Measurements from ENCODE around the gene PPRC1. TPM values are rescaled to one million over a fixed set of nuclear protein-coding genes. Genes with fewer than 3 reads are reported as not detected.

Gene PPRC1
- total and polyA plus RNA-seq, 2 experiments from 2014 or later = 43.2 to 67.5 TPM

DNA sequence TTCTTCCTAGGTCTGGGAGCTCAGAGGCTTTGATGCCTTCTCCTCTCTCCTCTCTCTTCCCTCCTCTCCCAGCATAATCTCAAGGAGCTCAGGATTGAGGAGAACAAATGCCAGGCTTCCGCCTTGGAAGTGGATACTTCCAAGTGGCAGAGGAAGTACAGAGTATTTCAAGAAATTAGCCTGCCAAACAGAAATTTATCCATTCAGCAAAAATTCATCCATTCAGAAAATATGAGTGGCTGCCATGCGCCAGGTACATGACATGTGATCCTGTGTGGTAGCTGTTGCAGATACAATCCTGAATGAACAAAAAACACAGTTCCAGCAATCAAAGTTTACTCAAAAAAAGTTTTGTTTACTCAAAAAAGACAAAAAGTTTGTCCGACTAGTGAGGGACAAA, 37.8 kb downstream of the PPRC1 start:
- ATAC-seq = no peak
- DNase-seq (ENCODE audit: low spot score) = no peak
- Histone ChIP-seq H3K36me3 (ENCODE audit: insufficient read depth) (no peaks in the 10 kb centered on the region), H3K9me2 (ENCODE audit: insufficient read depth) (no peaks in the 10 kb centered on the region), H3K79me2 (replicated peaks; ENCODE audit: insufficient read depth) (no peaks in the 10 kb centered on the region), H3F3A (replicated peaks; ENCODE audit: low read depth) (no peaks in the 10 kb centered on the region; the same call in 1 of the 2 replicates), H3K4me3 (no peak overlapping the region), H3K27me3 (ENCODE audit: insufficient read depth) (no peaks in the 10 kb centered on the region), H3K27ac (ENCODE audit: low read depth) (no peak overlapping the region), H3K4me1 (ENCODE audit: insufficient read depth) (no peaks in the 10 kb centered on the region), H2AFZ (peak overlapping the region; percentile 1), H3K4me2 (no peak overlapping the region), H4K20me1 (replicated peaks; ENCODE audit: insufficient read depth) (no peaks in the 10 kb centered on the region)
- Mint-ChIP-seq H3K4me3 (no peak overlapping the region), H3K27ac (no peak overlapping the region), H3K9me3 (peaks cover 4% of the 10 kb centered on the region; the same call in 2 of the 3 replicates), H3K27me3 (ENCODE audit: insufficient read depth, low read depth, poor library complexity) (peaks cover 9% of the 10 kb centered on the region), H3K36me3 (ENCODE audit: low read depth) (no peaks in the 10 kb centered on the region), H3K4me1 (no peaks in the 10 kb centered on the region; the same call in 2 of the 3 replicates)
- TF ChIP-seq, protein P1, sequence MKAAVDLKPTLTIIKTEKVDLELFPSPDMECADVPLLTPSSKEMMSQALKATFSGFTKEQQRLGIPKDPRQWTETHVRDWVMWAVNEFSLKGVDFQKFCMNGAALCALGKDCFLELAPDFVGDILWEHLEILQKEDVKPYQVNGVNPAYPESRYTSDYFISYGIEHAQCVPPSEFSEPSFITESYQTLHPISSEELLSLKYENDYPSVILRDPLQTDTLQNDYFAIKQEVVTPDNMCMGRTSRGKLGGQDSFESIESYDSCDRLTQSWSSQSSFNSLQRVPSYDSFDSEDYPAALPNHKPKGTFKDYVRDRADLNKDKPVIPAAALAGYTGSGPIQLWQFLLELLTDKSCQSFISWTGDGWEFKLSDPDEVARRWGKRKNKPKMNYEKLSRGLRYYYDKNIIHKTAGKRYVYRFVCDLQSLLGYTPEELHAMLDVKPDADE (IDR thresholded peaks at IDR 0.05) = no peak
- no peak for TF ChIP-seq STAT1 (IDR thresholded peaks at IDR 0.05; ENCODE audit: unreplicated experiment)
- TF ChIP-seq EZH2phosphoT487 (IDR thresholded peaks at IDR 0.05; ENCODE audit: unreplicated experiment) = no peak
- no peak for TF ChIP-seq JUNB (IDR thresholded peaks at IDR 0.05; ENCODE audit: unreplicated experiment)

DNA sequence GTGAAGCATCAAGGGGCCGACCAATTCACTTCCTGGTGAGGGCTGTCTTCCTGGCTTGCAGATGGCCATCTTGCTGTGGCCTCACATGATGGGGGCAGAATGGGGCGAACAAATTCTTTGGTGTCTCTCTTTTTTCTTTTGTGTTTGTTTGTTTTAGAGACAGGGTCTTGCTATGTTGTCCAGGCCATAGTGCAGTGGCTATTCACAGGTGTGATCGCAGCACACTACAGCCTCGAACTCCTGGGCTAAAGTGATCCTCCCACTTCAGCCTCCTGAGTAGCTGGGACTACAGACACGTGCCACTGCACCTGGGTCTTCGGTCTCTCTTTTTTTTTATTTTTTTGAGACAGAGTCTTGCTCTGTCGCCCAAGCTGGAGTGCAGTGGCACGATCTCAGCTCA, 39.4 kb downstream of the PPRC1 start:
- no peaks in the 10 kb centered on the region for H3K4me1 ChIP-seq (ENCODE audit: insufficient read depth)
- no peak overlapping the region for H3K27ac Mint-ChIP-seq
- no peak overlapping the region for H3K4me3 ChIP-seq
- H3K4me3 Mint-ChIP-seq = no peak overlapping the region
- H3K4me1 Mint-ChIP-seq = no peaks in the 10 kb centered on the region; the same call in 2 of the 3 replicates
- H3K4me2 ChIP-seq = no peak overlapping the region
- peaks cover 4% of the 10 kb centered on the region; the same call in 2 of the 3 replicates for H3K9me3 Mint-ChIP-seq
- H4K20me1 ChIP-seq (replicated peaks; ENCODE audit: insufficient read depth) = no peaks in the 10 kb centered on the region
- DNase-seq (ENCODE audit: low spot score) (no peak), ATAC-seq (no peak)
- H3K9me2 ChIP-seq (ENCODE audit: insufficient read depth) = no peaks in the 10 kb centered on the region
- H3K79me2 ChIP-seq (replicated peaks; ENCODE audit: insufficient read depth) = no peaks in the 10 kb centered on the region
- H3F3A ChIP-seq (replicated peaks; ENCODE audit: low read depth) = no peaks in the 10 kb centered on the region; the same call in 1 of the 2 replicates
- H3K27me3 Mint-ChIP-seq (ENCODE audit: insufficient read depth, low read depth, poor library complexity) = peaks cover 9% of the 10 kb centered on the region
- no peaks in the 10 kb centered on the region for H3K36me3 Mint-ChIP-seq (ENCODE audit: low read depth)
- H2AFZ ChIP-seq = no peak overlapping the region
- H3K27me3 ChIP-seq (ENCODE audit: insufficient read depth) = no peaks in the 10 kb centered on the region
- no peaks in the 10 kb centered on the region for H3K36me3 ChIP-seq (ENCODE audit: insufficient read depth)
- no peak overlapping the region for H3K27ac ChIP-seq (ENCODE audit: low read depth)
- TF ChIP-seq ZNF331 (CRISPR knock-in tag; IDR thresholded peaks at IDR 0.05; ENCODE audit: low read depth) (no peak), EZH2 (IDR thresholded peaks at IDR 0.05; ENCODE audit: low read depth, unreplicated experiment) (no peak), NANOG (IDR thresholded peaks at IDR 0.05; ENCODE audit: borderline replicate concordance) (no peak), JUNB (IDR thresholded peaks at IDR 0.05; ENCODE audit: unreplicated experiment) (no peak), EZH2phosphoT487 (IDR thresholded peaks at IDR 0.05; ENCODE audit: unreplicated experiment) (no peak), POLR2AphosphoS5 (IDR thresholded peaks at IDR 0.05; ENCODE audit: low read depth) (no peak)
- TF ChIP-seq, protein P2, sequence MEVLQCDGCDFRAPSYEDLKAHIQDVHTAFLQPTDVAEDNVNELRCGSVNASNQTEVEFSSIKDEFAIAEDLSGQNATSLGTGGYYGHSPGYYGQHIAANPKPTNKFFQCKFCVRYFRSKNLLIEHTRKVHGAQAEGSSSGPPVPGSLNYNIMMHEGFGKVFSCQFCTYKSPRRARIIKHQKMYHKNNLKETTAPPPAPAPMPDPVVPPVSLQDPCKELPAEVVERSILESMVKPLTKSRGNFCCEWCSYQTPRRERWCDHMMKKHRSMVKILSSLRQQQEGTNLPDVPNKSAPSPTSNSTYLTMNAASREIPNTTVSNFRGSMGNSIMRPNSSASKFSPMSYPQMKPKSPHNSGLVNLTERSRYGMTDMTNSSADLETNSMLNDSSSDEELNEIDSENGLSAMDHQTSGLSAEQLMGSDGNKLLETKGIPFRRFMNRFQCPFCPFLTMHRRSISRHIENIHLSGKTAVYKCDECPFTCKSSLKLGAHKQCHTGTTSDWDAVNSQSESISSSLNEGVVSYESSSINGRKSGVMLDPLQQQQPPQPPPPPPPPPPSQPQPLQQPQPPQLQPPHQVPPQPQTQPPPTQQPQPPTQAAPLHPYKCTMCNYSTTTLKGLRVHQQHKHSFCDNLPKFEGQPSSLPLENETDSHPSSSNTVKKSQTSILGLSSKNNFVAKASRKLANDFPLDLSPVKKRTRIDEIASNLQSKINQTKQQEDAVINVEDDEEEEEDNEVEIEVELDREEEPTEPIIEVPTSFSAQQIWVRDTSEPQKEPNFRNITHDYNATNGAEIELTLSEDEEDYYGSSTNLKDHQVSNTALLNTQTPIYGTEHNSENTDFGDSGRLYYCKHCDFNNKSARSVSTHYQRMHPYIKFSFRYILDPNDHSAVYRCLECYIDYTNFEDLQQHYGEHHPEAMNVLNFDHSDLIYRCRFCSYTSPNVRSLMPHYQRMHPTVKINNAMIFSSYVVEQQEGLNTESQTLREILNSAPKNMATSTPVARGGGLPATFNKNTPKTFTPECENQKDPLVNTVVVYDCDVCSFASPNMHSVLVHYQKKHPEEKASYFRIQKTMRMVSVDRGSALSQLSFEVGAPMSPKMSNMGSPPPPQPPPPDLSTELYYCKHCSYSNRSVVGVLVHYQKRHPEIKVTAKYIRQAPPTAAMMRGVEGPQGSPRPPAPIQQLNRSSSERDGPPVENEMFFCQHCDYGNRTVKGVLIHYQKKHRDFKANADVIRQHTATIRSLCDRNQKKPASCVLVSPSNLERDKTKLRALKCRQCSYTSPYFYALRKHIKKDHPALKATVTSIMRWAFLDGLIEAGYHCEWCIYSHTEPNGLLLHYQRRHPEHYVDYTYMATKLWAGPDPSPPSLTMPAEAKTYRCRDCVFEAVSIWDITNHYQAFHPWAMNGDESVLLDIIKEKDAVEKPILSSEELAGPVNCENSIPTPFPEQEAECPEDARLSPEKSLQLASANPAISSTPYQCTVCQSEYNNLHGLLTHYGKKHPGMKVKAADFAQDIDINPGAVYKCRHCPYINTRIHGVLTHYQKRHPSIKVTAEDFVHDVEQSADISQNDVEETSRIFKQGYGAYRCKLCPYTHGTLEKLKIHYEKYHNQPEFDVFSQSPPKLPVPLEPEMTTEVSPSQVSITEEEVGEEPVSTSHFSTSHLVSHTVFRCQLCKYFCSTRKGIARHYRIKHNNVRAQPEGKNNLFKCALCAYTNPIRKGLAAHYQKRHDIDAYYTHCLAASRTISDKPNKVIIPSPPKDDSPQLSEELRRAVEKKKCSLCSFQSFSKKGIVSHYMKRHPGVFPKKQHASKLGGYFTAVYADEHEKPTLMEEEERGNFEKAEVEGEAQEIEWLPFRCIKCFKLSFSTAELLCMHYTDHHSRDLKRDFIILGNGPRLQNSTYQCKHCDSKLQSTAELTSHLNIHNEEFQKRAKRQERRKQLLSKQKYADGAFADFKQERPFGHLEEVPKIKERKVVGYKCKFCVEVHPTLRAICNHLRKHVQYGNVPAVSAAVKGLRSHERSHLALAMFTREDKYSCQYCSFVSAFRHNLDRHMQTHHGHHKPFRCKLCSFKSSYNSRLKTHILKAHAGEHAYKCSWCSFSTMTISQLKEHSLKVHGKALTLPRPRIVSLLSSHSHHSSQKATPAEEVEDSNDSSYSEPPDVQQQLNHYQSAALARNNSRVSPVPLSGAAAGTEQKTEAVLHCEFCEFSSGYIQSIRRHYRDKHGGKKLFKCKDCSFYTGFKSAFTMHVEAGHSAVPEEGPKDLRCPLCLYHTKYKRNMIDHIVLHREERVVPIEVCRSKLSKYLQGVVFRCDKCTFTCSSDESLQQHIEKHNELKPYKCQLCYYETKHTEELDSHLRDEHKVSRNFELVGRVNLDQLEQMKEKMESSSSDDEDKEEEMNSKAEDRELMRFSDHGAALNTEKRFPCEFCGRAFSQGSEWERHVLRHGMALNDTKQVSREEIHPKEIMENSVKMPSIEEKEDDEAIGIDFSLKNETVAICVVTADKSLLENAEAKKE (CRISPR knock-in tag; IDR thresholded peaks at IDR 0.05) = no peak
- TF ChIP-seq, protein P1 (IDR thresholded peaks at IDR 0.05) = no peak
- TF ChIP-seq, protein P3, sequence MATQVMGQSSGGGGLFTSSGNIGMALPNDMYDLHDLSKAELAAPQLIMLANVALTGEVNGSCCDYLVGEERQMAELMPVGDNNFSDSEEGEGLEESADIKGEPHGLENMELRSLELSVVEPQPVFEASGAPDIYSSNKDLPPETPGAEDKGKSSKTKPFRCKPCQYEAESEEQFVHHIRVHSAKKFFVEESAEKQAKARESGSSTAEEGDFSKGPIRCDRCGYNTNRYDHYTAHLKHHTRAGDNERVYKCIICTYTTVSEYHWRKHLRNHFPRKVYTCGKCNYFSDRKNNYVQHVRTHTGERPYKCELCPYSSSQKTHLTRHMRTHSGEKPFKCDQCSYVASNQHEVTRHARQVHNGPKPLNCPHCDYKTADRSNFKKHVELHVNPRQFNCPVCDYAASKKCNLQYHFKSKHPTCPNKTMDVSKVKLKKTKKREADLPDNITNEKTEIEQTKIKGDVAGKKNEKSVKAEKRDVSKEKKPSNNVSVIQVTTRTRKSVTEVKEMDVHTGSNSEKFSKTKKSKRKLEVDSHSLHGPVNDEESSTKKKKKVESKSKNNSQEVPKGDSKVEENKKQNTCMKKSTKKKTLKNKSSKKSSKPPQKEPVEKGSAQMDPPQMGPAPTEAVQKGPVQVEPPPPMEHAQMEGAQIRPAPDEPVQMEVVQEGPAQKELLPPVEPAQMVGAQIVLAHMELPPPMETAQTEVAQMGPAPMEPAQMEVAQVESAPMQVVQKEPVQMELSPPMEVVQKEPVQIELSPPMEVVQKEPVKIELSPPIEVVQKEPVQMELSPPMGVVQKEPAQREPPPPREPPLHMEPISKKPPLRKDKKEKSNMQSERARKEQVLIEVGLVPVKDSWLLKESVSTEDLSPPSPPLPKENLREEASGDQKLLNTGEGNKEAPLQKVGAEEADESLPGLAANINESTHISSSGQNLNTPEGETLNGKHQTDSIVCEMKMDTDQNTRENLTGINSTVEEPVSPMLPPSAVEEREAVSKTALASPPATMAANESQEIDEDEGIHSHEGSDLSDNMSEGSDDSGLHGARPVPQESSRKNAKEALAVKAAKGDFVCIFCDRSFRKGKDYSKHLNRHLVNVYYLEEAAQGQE (IDR thresholded peaks at IDR 0.05; ENCODE audit: unreplicated experiment) = no peak
